Calu3 (cell line): ENCODE data around the gene ZNF664. TPM values are rescaled to one million over a fixed set of nuclear protein-coding genes. Genes with fewer than 3 reads are reported as not detected.

ENCODE experiments used
- BruUV-seq: library from RNA; stranded (reverse); fragments of 400-500 nt; replicated peaks from 2 replicates; lab custom pipeline; 2021; lab: Mats Ljungman, UMichigan
- CTCF ChIA-PET: fragments of 300-600 bp; sonication (Branson Sonifier 250); formaldehyde crosslinking; loops from one replicate; lab custom pipeline; 2022; ENCODE audit warnings: antibody characterized with exemption; lab: Charles Lee
- DNase-seq: peaks from one replicate; pipeline ENCODE4 v3.0.0; 2022
- H3K27ac Mint-ChIP-seq: one replicate; pipeline ENCODE4 v1.8.0; 2022; ENCODE audit warnings: mixed read lengths; ENCODE audit not compliant: unreplicated experiment
- H3K27me3 Mint-ChIP-seq: one replicate; pipeline ENCODE4 v1.8.0; 2022; ENCODE audit warnings: mixed read lengths; ENCODE audit not compliant: unreplicated experiment
- H3K36me3 Mint-ChIP-seq: one replicate; pipeline ENCODE4 v1.8.0; 2022; ENCODE audit warnings: mild to moderate bottlenecking, moderate library complexity, mixed read lengths; ENCODE audit not compliant: insufficient read depth, unreplicated experiment
- H3K4me1 Mint-ChIP-seq: one replicate; pipeline ENCODE4 v1.8.0; 2022; ENCODE audit warnings: mild to moderate bottlenecking, low read depth, mixed read lengths; ENCODE audit not compliant: unreplicated experiment
- H3K4me3 Mint-ChIP-seq: one replicate; pipeline ENCODE4 v1.8.0; 2022; ENCODE audit warnings: mild to moderate bottlenecking, low read depth, moderate library complexity, mixed read lengths; ENCODE audit not compliant: unreplicated experiment
- H3K9me3 Mint-ChIP-seq: one replicate; pipeline ENCODE4 v1.8.0; 2022; ENCODE audit warnings: low read depth, mixed read lengths; ENCODE audit not compliant: unreplicated experiment
- CTCF ChIP-seq: fragments of 200-600 bp; IDR thresholded peaks from one replicate; pipeline ENCODE4 v1.8.0; 2022; ENCODE audit warnings: antibody characterized with exemption; ENCODE audit not compliant: unreplicated experiment
- intact Hi-C: fragments of 100-400 bp; cut with micrococcal nuclease; formaldehyde crosslinking; loops from one replicate; pipeline ENCODE4 v1.10.0; 2022; ENCODE audit not compliant: unreplicated experiment
- total RNA-seq: library from RNA; stranded (reverse); gene quantifications from 2 replicates; pipeline ENCODE4 v1.2.3, GENCODE V29; 2022

Gene ZNF664
- total RNA-seq, 1 experiment from 2014 or later: 130 TPM

DNA sequence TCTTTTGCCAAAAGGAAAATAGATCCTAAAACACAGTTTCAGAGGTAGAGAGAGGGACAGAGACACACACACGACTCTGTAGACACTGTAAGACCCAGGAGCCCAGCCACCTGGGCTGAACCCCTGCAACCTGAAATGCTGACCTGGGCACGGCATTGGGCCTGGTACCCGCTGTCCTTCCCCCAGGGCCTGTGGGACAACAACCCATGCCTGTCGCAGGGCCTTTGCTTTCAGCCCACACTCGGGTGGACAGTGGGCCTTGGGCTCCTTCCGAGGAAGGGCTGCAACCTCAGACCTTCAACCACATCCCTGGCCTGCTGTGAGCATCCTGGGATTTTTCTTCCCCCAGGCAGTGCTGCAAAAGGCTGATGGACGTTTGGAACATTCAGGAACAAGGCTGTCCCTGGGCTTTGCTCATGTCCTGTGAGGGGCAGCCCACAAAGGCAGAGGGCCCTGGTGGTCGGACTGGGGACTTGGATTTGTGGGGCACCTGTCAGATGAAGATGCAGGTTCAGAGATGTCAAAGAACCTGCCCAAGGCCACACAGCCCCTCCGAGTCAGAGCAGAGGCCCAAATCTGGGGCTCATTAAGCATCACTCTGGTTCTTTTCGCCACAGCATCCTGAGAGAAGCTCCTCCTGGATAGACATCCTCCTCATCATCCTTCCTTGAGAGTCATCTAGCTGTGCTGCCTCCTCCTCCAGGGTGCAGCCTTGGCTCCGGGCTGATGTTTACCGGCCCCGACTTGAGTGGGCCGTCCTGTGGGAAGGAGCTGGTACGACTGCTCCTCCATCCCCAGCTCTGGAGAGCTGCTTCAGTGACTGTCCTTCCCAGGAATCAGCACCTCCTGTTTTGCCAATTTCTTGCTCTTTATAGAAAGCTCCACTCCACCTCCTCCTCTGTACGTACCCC, 33.0 kb upstream of the ZNF664 start:
- intact Hi-C loops: no loop called here
- H3K27ac Mint-ChIP-seq: no peak overlapping the region
- no peaks in the 10 kb centered on the region for H3K27me3 Mint-ChIP-seq
- no peaks in the 10 kb centered on the region for H3K9me3 Mint-ChIP-seq
- BruUV-seq: no TSS peak
- no peaks in the 10 kb centered on the region for H3K4me1 Mint-ChIP-seq
- no peak for DNase-seq
- TF ChIP-seq CTCF: no peak
- H3K36me3 Mint-ChIP-seq: peaks cover 5% of the 10 kb centered on the region
- H3K4me3 Mint-ChIP-seq: no peak overlapping the region
- CTCF ChIA-PET: no interaction called here

- Mint-ChIP-seq H3K27me3 (no peaks in the 10 kb centered on the region), H3K9me3 (no peaks in the 10 kb centered on the region), H3K36me3 (peaks cover 5% of the 10 kb centered on the region), H3K4me3 (no peak overlapping the region), H3K4me1 (no peaks in the 10 kb centered on the region), H3K27ac (no peak overlapping the region)
- no TSS peak for BruUV-seq
- no peak for DNase-seq
- CTCF ChIA-PET: no interaction called here
- intact Hi-C loops: no loop called here
- TF ChIP-seq CTCF: no peak
Observed at GRCh38 chr12:123940627-123940966, 32.4 kb upstream of the ZNF664 start.

GRCh38 chr12:123941000-123941399, 32.0 kb upstream of the ZNF664 start:
- no peak for DNase-seq
- TF ChIP-seq CTCF: no peak
- CTCF ChIA-PET: no interaction called here

DNA sequence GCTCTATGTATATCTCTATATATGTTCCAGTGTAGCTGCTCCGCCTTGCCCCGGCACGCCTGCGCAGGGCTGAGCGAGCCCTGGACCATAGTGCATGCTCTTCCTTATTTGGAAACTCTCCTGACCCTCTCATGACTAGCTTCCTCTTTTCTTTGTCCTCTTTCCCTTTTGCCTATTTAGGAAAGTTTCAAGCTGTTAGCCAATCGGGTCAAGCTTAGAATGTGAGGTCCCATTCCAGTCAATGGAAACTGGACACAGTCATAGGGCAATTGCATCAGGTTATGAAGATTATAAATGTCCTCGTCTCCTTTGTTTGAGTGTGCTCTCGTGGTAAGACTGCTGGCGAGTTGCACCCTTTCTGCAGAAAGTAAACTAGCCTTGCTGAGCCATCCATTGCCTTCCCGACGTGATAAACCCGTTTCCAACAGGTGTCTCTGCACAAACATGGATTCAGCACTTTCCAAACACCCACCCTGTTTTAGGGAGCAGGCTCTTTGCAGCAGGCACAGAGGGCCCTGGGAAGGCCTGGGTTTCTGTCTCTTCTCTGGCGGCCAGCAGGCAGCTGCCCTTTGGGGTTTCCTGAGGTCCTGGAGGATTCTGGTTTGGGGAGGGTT, 31.3 kb upstream of the ZNF664 start:
- no peaks in the 10 kb centered on the region for H3K27me3 Mint-ChIP-seq
- H3K4me1 Mint-ChIP-seq: no peaks in the 10 kb centered on the region
- BruUV-seq: no TSS peak

More at GRCh38 chr12:123941000-123941399, 32.0 kb upstream of the ZNF664 start:
- no peaks in the 10 kb centered on the region for H3K9me3 Mint-ChIP-seq
- H3K27ac Mint-ChIP-seq: no peak overlapping the region
- intact Hi-C loops: no loop called here
- BruUV-seq: no TSS peak
- no peaks in the 10 kb centered on the region for H3K4me1 Mint-ChIP-seq
- H3K27me3 Mint-ChIP-seq: no peaks in the 10 kb centered on the region
- H3K36me3 Mint-ChIP-seq: peaks cover 4% of the 10 kb centered on the region
- H3K4me3 Mint-ChIP-seq: no peak overlapping the region

More for the DNA sequence above, 31.3 kb upstream of the ZNF664 start:
- no peak for DNase-seq
- H3K36me3 Mint-ChIP-seq: no peaks in the 10 kb centered on the region
- no peak overlapping the region for H3K4me3 Mint-ChIP-seq
- no peaks in the 10 kb centered on the region for H3K9me3 Mint-ChIP-seq
- H3K27ac Mint-ChIP-seq: no peak overlapping the region
- intact Hi-C loops: no loop called here
- CTCF ChIA-PET: no interaction called here
- no peak for TF ChIP-seq CTCF
